HCT116 (cell line): Measurements from ENCODE around the gene TSPYL2. TPM values are rescaled to one million over a fixed set of nuclear protein-coding genes. Genes with fewer than 3 reads are reported as not detected.

Experiments
- ATAC-seq: fragments of 200-7000 bp; cut with Tn5 transposase; 2 replicates; pipeline ENCODE4 v1.9.1; 2020; ENCODE audit warnings: mild to moderate bottlenecking, moderate library complexity
- BruUV-seq: library from RNA; stranded (reverse); fragments of 400-500 nt; replicated peaks from 2 replicates; lab custom pipeline; 2021; lab: Mats Ljungman, UMichigan
- CTCF ChIA-PET: fragments of 300-600 bp; sonication (Branson Sonifier 250); formaldehyde crosslinking; loops from one replicate; lab custom pipeline; 2021; ENCODE audit warnings: antibody characterized with exemption; lab: Charles Lee
- POLR2A ChIA-PET: fragments of 300-600, 350-600 bp; sonication (Branson Sonifier 250); formaldehyde crosslinking; loops from one replicate; lab custom pipeline; 2021; ENCODE audit warnings: antibody characterized with exemption; lab: Charles Lee
- RAD21 ChIA-PET, 2 experiments: fragments of 300-600 bp; sonication (Branson Sonifier 250); formaldehyde crosslinking; loops; one replicate each; lab custom pipeline; 2023; ENCODE audit warnings: low total read pairs in 2 of 2; ENCODE audit not compliant: uncharacterized antibody in 2 of 2, unreplicated experiment in 2 of 2, low non-redundant PET in 1 of 2; lab: Charles Lee
- DNase-seq: peaks from one replicate; pipeline ENCODE4 v3.0.0-alpha.2; 2010; ENCODE audit warnings: low read depth, low spot score
- H2AFZ ChIP-seq: fragments of 200-600 bp; shearing (Covaris generic), sonication (generic); 2 replicates; pipeline ENCODE4 v1.6.1; 2017; ENCODE audit warnings: low read depth, mixed run types, mixed read lengths, antibody characterized with exemption, low read length; ENCODE audit not compliant: poor library complexity, severe bottlenecking
- H3K27ac ChIP-seq: 2 replicates; pipeline ENCODE4 v1.5.1; 2012; ENCODE audit warnings: low read depth, low read length
- H3K27me3 ChIP-seq: fragments of 200-600 bp; sonication (generic); 2 replicates; pipeline ENCODE4 v1.6.1; 2016; ENCODE audit warnings: mixed run types, low read length, mixed read lengths; ENCODE audit not compliant: insufficient read depth
- H3K36me3 ChIP-seq, 2 experiments: fragments of 200-500 bp in 1 of 2; fragments of 200-600 bp in 1 of 2; sonication (Bioruptor generic) in 1 of 2; sonication (generic) in 1 of 2; 2 replicates each; pipeline versions ENCODE4 v1.5.1 to v1.6.1; 2014 to 2016; ENCODE audit warnings: low read length in 2 of 2, inconsistent platforms in 1 of 2, mixed read lengths in 1 of 2, mixed run types in 1 of 2; ENCODE audit not compliant: insufficient read depth in 2 of 2, control insufficient read depth in 1 of 2
- H3K4me1 ChIP-seq, 2 experiments: fragments of 200-600 bp in 1 of 2; sonication (generic) in 1 of 2; 2 replicates each; pipeline versions ENCODE4 v1.5.1 to v1.6.1; 2012 to 2017; ENCODE audit warnings: low read length in 2 of 2, inconsistent platforms in 1 of 2, mild to moderate bottlenecking in 1 of 2, mixed read lengths in 1 of 2, mixed run types in 1 of 2, moderate library complexity in 1 of 2; ENCODE audit not compliant: insufficient read depth in 2 of 2, control insufficient read depth in 1 of 2
- H3K4me2 ChIP-seq: fragments of 200-600 bp; sonication (generic); 2 replicates; pipeline ENCODE4 v1.6.1; 2017; ENCODE audit warnings: mixed run types, low read length, mixed read lengths
- H3K4me3 ChIP-seq, 2 experiments: fragments of 200-600 bp in 1 of 2; sonication (generic) in 1 of 2; replicated peaks in 1 of 2; 2 replicates each; pipeline ENCODE4 v1.5.1; 2011 to 2016; ENCODE audit warnings: low read length in 2 of 2, control low read depth in 1 of 2, low read depth in 1 of 2, mild to moderate bottlenecking in 1 of 2, mixed read lengths in 1 of 2, mixed run types in 1 of 2
- H3K79me2 ChIP-seq: fragments of 200-600 bp; sonication (generic); 2 replicates; pipeline ENCODE4 v1.6.1; 2017; ENCODE audit warnings: mild to moderate bottlenecking, mixed run types, low read length, moderate library complexity, mixed read lengths; ENCODE audit not compliant: insufficient read depth
- H3K9ac ChIP-seq: fragments of 200-600 bp; sonication (generic); 2 replicates; pipeline ENCODE4 v1.6.1; 2016; ENCODE audit warnings: low read length, mixed read lengths
- H3K9me2 ChIP-seq: fragments of 200-600 bp; sonication (generic), shearing (Covaris generic); 2 replicates; pipeline ENCODE4 v1.6.1; 2017; ENCODE audit warnings: mixed run types, mild to moderate bottlenecking, moderate library complexity; ENCODE audit not compliant: insufficient read depth
- H3K9me3 ChIP-seq, 2 experiments: fragments of 200-500 bp in 1 of 2; fragments of 200-600 bp in 1 of 2; sonication (Bioruptor generic) in 1 of 2; sonication (generic) in 1 of 2; 2 replicates each; pipeline ENCODE4 v1.6.1; 2014 to 2017; ENCODE audit warnings: low read length in 2 of 2, mixed read lengths in 2 of 2, inconsistent platforms in 1 of 2, low read depth in 1 of 2, mild to moderate bottlenecking in 1 of 2, mixed run types in 1 of 2, moderate library complexity in 1 of 2; ENCODE audit not compliant: control insufficient read depth in 1 of 2, insufficient read depth in 1 of 2
- H4K20me1 ChIP-seq: fragments of 200-600 bp; sonication (generic), shearing (Covaris generic); 2 replicates; pipeline ENCODE4 v1.6.1; 2017; ENCODE audit warnings: mixed run types, mild to moderate bottlenecking, moderate library complexity; ENCODE audit not compliant: insufficient read depth
- CBX3 ChIP-seq: IDR thresholded peaks from 2 replicates; pipeline ENCODE4 v1.6.1; 2012; ENCODE audit warnings: low read depth
- CEBPB ChIP-seq: IDR thresholded peaks from 2 replicates; pipeline ENCODE4 v1.6.1; 2012; ENCODE audit warnings: low read depth
- EGR1 ChIP-seq: IDR thresholded peaks from 2 replicates; pipeline ENCODE4 v1.6.1; 2012; ENCODE audit warnings: low read depth
- ELF1 ChIP-seq: IDR thresholded peaks from 2 replicates; pipeline ENCODE4 v1.6.1; 2012; ENCODE audit warnings: low read depth, borderline replicate concordance
- EZH2 ChIP-seq: fragments of 200-600 bp; sonication (generic); IDR thresholded peaks from 2 replicates; pipeline ENCODE4 v1.6.1; 2017; ENCODE audit warnings: antibody characterized with exemption, mixed run types
- FOSL1 ChIP-seq: IDR thresholded peaks from 2 replicates; pipeline ENCODE4 v1.6.1; 2012; ENCODE audit warnings: low read depth
- JUND ChIP-seq: IDR thresholded peaks from 2 replicates; pipeline ENCODE4 v1.6.1; 2012
- POLR2A ChIP-seq: IDR thresholded peaks from 2 replicates; pipeline ENCODE4 v1.7.0; 2011; ENCODE audit warnings: borderline replicate concordance; ENCODE audit not compliant: insufficient read depth, insufficient read length; ENCODE audit errors: extremely low read depth
- SIN3A ChIP-seq: IDR thresholded peaks from 2 replicates; pipeline ENCODE4 v1.6.1; 2012; ENCODE audit warnings: low read depth
- SP1 ChIP-seq: IDR thresholded peaks from 2 replicates; pipeline ENCODE4 v1.6.1; 2012; ENCODE audit warnings: low read depth
- SRF ChIP-seq: IDR thresholded peaks from 2 replicates; pipeline ENCODE4 v1.6.1; 2012; ENCODE audit warnings: low read depth
- YY1 ChIP-seq: IDR thresholded peaks from 2 replicates; pipeline ENCODE4 v1.6.1; 2011; ENCODE audit warnings: low read length, low read depth, moderate library complexity, mild to moderate bottlenecking; ENCODE audit not compliant: insufficient replicate concordance; ENCODE audit errors: extremely low read depth
- ZFX ChIP-seq: fragments of 450-650 bp; IDR thresholded peaks from 2 replicates; pipeline ENCODE4 v1.6.1; 2017
- ZNF274 ChIP-seq: fragments of 200-500 bp; sonication (Bioruptor generic); IDR thresholded peaks from 2 replicates; pipeline ENCODE4 v1.6.1; 2014; ENCODE audit warnings: mild to moderate bottlenecking, low read depth, low read length, inconsistent platforms
- intact Hi-C: fragments of 100-400 bp; cut with micrococcal nuclease; formaldehyde crosslinking; loops from 2 replicates; pipeline ENCODE4 v1.10.0; 2022
- total RNA-seq: library from RNA; stranded (reverse); gene quantifications from one replicate; pipeline ENCODE4 v1.2.1, GENCODE V29; 2021; ENCODE audit not compliant: unreplicated experiment
- TF ChIP-seq, protein P1 (sequence below), 3 experiments: fragments of 200-600 bp in 1 of 3; sonication (generic) in 1 of 3; IDR thresholded peaks in 2 of 3; conservative IDR thresholded peaks in 1 of 3; 2 replicates each; pipeline ENCODE4 v1.5.1; 2012 to 2017; ENCODE audit warnings: low read depth in 2 of 3, low read length in 2 of 3, antibody characterized with exemption in 1 of 3, borderline replicate concordance in 1 of 3, control low read depth in 1 of 3, mild to moderate bottlenecking in 1 of 3, mixed read lengths in 1 of 3, mixed run types in 1 of 3, moderate library complexity in 1 of 3; ENCODE audit not compliant: insufficient read depth in 1 of 3
- TF ChIP-seq, protein P2 (sequence below): IDR thresholded peaks from 2 replicates; pipeline ENCODE4 v1.6.1; 2012
- TF ChIP-seq, protein P3 (sequence below): IDR thresholded peaks from 2 replicates; pipeline ENCODE4 v1.6.1; 2012
- TF ChIP-seq, protein P4 (sequence below): IDR thresholded peaks from 2 replicates; pipeline ENCODE4 v1.6.1; 2011; ENCODE audit warnings: mild to moderate bottlenecking, low read length, moderate library complexity; ENCODE audit not compliant: insufficient replicate concordance; ENCODE audit errors: extremely low read depth

The TSPYL2 gene
- total RNA-seq, 1 experiment from 2014 or later, result 19.2 TPM

DNA sequence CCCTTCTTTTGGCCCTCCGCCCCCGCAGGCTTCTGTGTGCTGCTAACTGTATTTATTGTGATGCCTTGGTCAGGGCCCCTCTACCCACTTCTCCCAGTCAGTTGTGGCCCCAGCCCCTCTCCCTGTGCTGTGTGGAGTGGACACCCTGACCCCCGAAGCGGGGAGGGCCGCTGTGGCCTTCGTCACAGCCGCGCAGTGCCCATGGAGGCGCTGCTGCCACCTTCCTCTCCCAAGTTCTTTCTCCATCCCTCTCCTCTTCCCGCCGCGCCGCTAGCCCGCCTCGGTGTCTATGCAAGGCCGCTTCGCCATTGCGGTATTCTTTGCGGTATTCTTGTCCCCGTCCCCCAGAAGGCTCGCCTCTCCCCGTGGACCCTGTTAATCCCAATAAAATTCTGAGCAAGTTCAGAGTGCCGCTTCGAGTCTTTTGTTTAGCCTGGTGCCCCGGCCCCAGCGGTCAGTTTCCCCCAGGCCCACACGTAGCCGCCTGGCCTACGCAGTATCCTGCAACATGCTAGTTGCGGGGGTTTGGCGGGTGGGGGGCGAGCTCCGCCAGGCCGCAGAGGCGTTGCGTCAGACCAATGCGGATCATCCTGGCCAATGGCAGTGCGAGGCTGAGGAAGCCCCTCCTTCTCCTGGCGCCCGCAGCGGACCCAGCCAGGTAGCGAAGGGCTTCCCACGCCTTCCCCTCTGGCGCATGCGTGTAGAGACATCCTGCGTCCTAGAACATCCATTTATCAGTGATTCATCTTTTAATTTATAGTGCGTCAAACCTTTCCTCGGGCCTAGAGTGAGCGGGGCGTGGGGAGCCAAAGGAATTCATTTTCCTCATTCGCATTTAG lies 6.2 kb downstream of the TSPYL2 start:
- BruUV-seq, result no TSS peak
- ChIA-PET RAD21 (no interaction called here), CTCF (no interaction called here), POLR2A (no interaction called here)
- H3K4me2 ChIP-seq, result no peak overlapping the region
- H3K4me1 ChIP-seq, result peaks cover 1 to 10% of the 10 kb centered on the region in 2 experiments; a peak in 3 of 4 replicates
- ATAC-seq (no peak), DNase-seq (no peak)
- peaks cover 0 to 10% of the 10 kb centered on the region in 2 experiments; a peak in 1 of 4 replicates for H3K36me3 ChIP-seq
- no peak overlapping the region for H3K27ac ChIP-seq
- TF ChIP-seq EZH2 (no peak), CBX3 (no peak), SRF (no peak), ELF1 (no peak), JUND (no peak), FOSL1 (no peak), SP1 (no peak), ZFX (no peak), ZNF274 (no peak), POLR2A (no peak), EGR1 (no peak), CEBPB (no peak), SIN3A (no peak), YY1 (no peak)
- TF ChIP-seq, protein P1, sequence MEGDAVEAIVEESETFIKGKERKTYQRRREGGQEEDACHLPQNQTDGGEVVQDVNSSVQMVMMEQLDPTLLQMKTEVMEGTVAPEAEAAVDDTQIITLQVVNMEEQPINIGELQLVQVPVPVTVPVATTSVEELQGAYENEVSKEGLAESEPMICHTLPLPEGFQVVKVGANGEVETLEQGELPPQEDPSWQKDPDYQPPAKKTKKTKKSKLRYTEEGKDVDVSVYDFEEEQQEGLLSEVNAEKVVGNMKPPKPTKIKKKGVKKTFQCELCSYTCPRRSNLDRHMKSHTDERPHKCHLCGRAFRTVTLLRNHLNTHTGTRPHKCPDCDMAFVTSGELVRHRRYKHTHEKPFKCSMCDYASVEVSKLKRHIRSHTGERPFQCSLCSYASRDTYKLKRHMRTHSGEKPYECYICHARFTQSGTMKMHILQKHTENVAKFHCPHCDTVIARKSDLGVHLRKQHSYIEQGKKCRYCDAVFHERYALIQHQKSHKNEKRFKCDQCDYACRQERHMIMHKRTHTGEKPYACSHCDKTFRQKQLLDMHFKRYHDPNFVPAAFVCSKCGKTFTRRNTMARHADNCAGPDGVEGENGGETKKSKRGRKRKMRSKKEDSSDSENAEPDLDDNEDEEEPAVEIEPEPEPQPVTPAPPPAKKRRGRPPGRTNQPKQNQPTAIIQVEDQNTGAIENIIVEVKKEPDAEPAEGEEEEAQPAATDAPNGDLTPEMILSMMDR (IDR thresholded peaks at IDR 0.05 in 2 of 3, conservative IDR thresholded peaks at IDR 0.05 in 1 of 3; ENCODE audit: borderline replicate concordance in 1 of 3, insufficient read depth in 1 of 3, low read depth in 2 of 3, low read length in 2 of 3), result no peak
- TF ChIP-seq, protein P2, sequence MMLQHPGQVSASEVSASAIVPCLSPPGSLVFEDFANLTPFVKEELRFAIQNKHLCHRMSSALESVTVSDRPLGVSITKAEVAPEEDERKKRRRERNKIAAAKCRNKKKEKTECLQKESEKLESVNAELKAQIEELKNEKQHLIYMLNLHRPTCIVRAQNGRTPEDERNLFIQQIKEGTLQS, result no peak
- TF ChIP-seq, protein P3, sequence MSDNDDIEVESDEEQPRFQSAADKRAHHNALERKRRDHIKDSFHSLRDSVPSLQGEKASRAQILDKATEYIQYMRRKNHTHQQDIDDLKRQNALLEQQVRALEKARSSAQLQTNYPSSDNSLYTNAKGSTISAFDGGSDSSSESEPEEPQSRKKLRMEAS, result no peak
- TF ChIP-seq, protein P4, sequence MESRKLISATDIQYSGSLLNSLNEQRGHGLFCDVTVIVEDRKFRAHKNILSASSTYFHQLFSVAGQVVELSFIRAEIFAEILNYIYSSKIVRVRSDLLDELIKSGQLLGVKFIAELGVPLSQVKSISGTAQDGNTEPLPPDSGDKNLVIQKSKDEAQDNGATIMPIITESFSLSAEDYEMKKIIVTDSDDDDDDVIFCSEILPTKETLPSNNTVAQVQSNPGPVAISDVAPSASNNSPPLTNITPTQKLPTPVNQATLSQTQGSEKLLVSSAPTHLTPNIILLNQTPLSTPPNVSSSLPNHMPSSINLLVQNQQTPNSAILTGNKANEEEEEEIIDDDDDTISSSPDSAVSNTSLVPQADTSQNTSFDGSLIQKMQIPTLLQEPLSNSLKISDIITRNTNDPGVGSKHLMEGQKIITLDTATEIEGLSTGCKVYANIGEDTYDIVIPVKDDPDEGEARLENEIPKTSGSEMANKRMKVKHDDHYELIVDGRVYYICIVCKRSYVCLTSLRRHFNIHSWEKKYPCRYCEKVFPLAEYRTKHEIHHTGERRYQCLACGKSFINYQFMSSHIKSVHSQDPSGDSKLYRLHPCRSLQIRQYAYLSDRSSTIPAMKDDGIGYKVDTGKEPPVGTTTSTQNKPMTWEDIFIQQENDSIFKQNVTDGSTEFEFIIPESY, result no peak
- intact Hi-C loops, result no loop called here
- H3K79me2 ChIP-seq, result 0 out of 2 replicates have a peak, but pooled peaks cover under 1% of the 10 kb centered on the region
- no peak overlapping the region for H3K9ac ChIP-seq
- no peak overlapping the region for H3K4me3 ChIP-seq
- H4K20me1 ChIP-seq, result no peaks in the 10 kb centered on the region
- H3K27me3 ChIP-seq, result no peaks in the 10 kb centered on the region
- no peaks in the 10 kb centered on the region for H3K9me3 ChIP-seq
- H3K9me2 ChIP-seq, result no peaks in the 10 kb centered on the region
- no peak overlapping the region for H2AFZ ChIP-seq
